ENCODE results near the gene SEZ6L. TPM values are rescaled to one million over a fixed set of nuclear protein-coding genes. Genes with fewer than 3 reads are reported as not detected.

SEZ6L gene
- total RNA-seq, 2 experiments from 2014 or later, result 0.05 TPM; not detected in 1

GRCh38 chr22:26325641-26326040 is 156.4 kb downstream of the SEZ6L start:
- CTCF ChIA-PET, result no interaction called here
- no peak for TF ChIP-seq CTCF (IDR thresholded peaks at IDR 0.05)
- no peaks in the 10 kb centered on the region for H3K9me3 Mint-ChIP-seq

GRCh38 chr22:26326803-26327202 is 157.5 kb downstream of the SEZ6L start:
- intact Hi-C loops (cut with DNase I, micrococcal nuclease), result no loop called here
- Histone ChIP-seq H3K27me3 (ENCODE audit: control insufficient read depth in 1 of 2, insufficient read depth in 2 of 2, low read length in 2 of 2) (peaks cover 0 to 6% of the 10 kb centered on the region in 2 experiments), H3K27ac (ENCODE audit: low read depth in 1 of 2, low read length in 2 of 2) (no peak overlapping the region), H3K9me3 (ENCODE audit: control insufficient read depth in 1 of 2, insufficient read depth in 1 of 2, low read length in 2 of 2) (no peaks in the 10 kb centered on the region), H3K36me3 (ENCODE audit: insufficient read depth, low read length) (no peaks in the 10 kb centered on the region), H3K4me3 (ENCODE audit: low read length) (no peak overlapping the region), H3K4me1 (ENCODE audit: insufficient read depth, low read length) (no peaks in the 10 kb centered on the region)
- ATAC-seq (ENCODE audit: poor library complexity), result no peak
- TF ChIP-seq CTCF (IDR thresholded peaks at IDR 0.05), result no peak
- ChIA-PET POLR2A (no interaction called here), CTCF (no interaction called here)
- no peak overlapping the region for H3K4me3 Mint-ChIP-seq
- H3K27ac Mint-ChIP-seq, result no peak overlapping the region
- DNase-seq, result no peak
- H3K9me3 Mint-ChIP-seq, result no peaks in the 10 kb centered on the region
- H3K27me3 Mint-ChIP-seq, result peaks cover 39% of the 10 kb centered on the region
- no peaks in the 10 kb centered on the region for H3K4me1 Mint-ChIP-seq (ENCODE audit: low read depth)
- H3K36me3 Mint-ChIP-seq (ENCODE audit: low read depth), result no peaks in the 10 kb centered on the region

More at GRCh38 chr22:26325641-26326040, 156.4 kb downstream of the SEZ6L start:
- no peaks in the 10 kb centered on the region for H3K36me3 ChIP-seq (ENCODE audit: insufficient read depth, low read length)
- ATAC-seq (ENCODE audit: poor library complexity) (no peak), DNase-seq (no peak)
- H3K27ac ChIP-seq (ENCODE audit: low read depth in 1 of 2, low read length in 2 of 2), result no peak overlapping the region
- H3K9me3 ChIP-seq (ENCODE audit: control insufficient read depth in 1 of 2, insufficient read depth in 1 of 2, low read length in 2 of 2), result no peaks in the 10 kb centered on the region
- Mint-ChIP-seq H3K4me3 (no peak overlapping the region), H3K27me3 (peaks cover 31% of the 10 kb centered on the region), H3K36me3 (ENCODE audit: low read depth) (no peaks in the 10 kb centered on the region), H3K27ac (no peak overlapping the region), H3K4me1 (ENCODE audit: low read depth) (no peaks in the 10 kb centered on the region)
- no peak overlapping the region for H3K4me3 ChIP-seq (ENCODE audit: low read length)
- POLR2A ChIA-PET, result no interaction called here
- H3K27me3 ChIP-seq (ENCODE audit: control insufficient read depth in 1 of 2, insufficient read depth in 2 of 2, low read length in 2 of 2), result peaks cover 0 to 6% of the 10 kb centered on the region in 2 experiments
- intact Hi-C loops (cut with DNase I, micrococcal nuclease), result no loop called here
- H3K4me1 ChIP-seq (ENCODE audit: insufficient read depth, low read length), result no peaks in the 10 kb centered on the region

GRCh38 chr22:26327306-26327705 is 158.0 kb downstream of the SEZ6L start:
- Histone ChIP-seq H3K4me3 (ENCODE audit: low read length) (no peak overlapping the region), H3K9me3 (ENCODE audit: control insufficient read depth in 1 of 2, insufficient read depth in 1 of 2, low read length in 2 of 2) (no peaks in the 10 kb centered on the region), H3K4me1 (ENCODE audit: insufficient read depth, low read length) (no peaks in the 10 kb centered on the region), H3K27ac (ENCODE audit: low read depth in 1 of 2, low read length in 2 of 2) (no peak overlapping the region), H3K36me3 (ENCODE audit: insufficient read depth, low read length) (no peaks in the 10 kb centered on the region), H3K27me3 (ENCODE audit: control insufficient read depth in 1 of 2, insufficient read depth in 2 of 2, low read length in 2 of 2) (peaks cover 0 to 4% of the 10 kb centered on the region in 2 experiments)
- ChIA-PET CTCF (no interaction called here), POLR2A (no interaction called here)
- Mint-ChIP-seq H3K36me3 (ENCODE audit: low read depth) (no peaks in the 10 kb centered on the region), H3K27me3 (peaks cover 35% of the 10 kb centered on the region), H3K4me3 (no peak overlapping the region), H3K9me3 (no peaks in the 10 kb centered on the region), H3K27ac (no peak overlapping the region), H3K4me1 (ENCODE audit: low read depth) (no peaks in the 10 kb centered on the region)
- no peak for DNase-seq
- no peak for ATAC-seq (ENCODE audit: poor library complexity)
- intact Hi-C loops (cut with DNase I, micrococcal nuclease), result no loop called here
- TF ChIP-seq CTCF (IDR thresholded peaks at IDR 0.05), result no peak

Data from CD4-positive, alpha-beta T cell (primary cell).